SK-N-SH (cell line): ENCODE data around the gene PLAGL2.

ENCODE experiments used
- EP300 ChIP-seq, 2 experiments: IDR thresholded peaks; 2 replicates each; pipeline versions ENCODE4 v1.4.0 to v1.6.1; 2012; ENCODE audit warnings: borderline replicate concordance in 1 of 2, low read depth in 1 of 2, low read length in 1 of 2
- GABPA ChIP-seq: IDR thresholded peaks from 2 replicates; pipeline ENCODE4 v1.4.0; 2012; ENCODE audit warnings: low read depth, mild to moderate bottlenecking
- NRF1 ChIP-seq: IDR thresholded peaks from 2 replicates; pipeline ENCODE4 v1.6.1; 2012; ENCODE audit warnings: low read depth, mild to moderate bottlenecking, low read length
- POLR2AphosphoS5 ChIP-seq: IDR thresholded peaks from 2 replicates; pipeline ENCODE4 v1.6.1; 2012; ENCODE audit warnings: low read depth, low read length
- TAF1 ChIP-seq: IDR thresholded peaks from 2 replicates; pipeline ENCODE4 v1.6.1; 2012; ENCODE audit warnings: low read depth, mild to moderate bottlenecking, low read length, moderate library complexity, borderline replicate concordance
- TEAD4 ChIP-seq: IDR thresholded peaks from 2 replicates; pipeline ENCODE4 v1.4.0; 2012; ENCODE audit warnings: mild to moderate bottlenecking, borderline replicate concordance; ENCODE audit not compliant: insufficient read depth
- TF ChIP-seq, protein P1 (sequence below): IDR thresholded peaks from 2 replicates; pipeline ENCODE4 v1.6.1; 2012; ENCODE audit warnings: mild to moderate bottlenecking, low read depth, low read length, moderate library complexity
- TF ChIP-seq, protein P2 (sequence below): fragments of 200-600 bp; sonication (generic); IDR thresholded peaks from 2 replicates; pipeline ENCODE4 v1.6.1; 2017; ENCODE audit warnings: antibody characterized with exemption, mild to moderate bottlenecking, moderate library complexity

DNA sequence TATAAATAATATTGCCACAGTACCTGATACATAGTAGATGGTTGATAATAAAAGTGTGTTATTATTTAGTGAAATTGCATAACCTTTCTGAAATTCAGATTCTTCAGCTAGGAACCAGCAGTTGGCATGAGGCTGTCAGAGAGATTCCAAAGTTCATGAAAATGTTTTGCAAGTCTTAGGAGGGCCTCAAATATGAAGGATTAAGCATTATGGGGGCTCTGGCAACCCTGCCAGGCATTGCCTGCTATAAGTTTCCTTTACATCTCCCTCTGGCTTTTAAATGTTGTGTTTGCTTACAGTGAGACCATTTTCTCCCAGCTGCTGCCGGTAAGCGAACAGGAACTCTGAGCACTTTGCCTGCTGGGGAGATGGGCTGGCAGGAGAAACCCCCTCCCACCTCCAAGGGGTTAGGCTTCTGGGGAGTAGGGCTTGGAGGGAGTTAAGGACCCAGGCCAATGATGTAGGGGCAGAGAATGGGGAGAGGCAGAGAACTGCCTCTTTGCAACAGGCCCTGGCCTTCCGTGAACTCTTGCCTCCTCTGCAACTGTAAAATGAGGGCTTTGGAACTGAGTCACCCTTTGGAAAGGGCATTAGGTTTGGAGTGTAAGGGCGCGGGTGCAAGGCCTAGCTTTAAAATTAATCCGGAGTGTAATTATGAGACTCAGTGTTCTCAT, 36.7 kb upstream of the PLAGL2 start:
- TF ChIP-seq, protein P1, sequence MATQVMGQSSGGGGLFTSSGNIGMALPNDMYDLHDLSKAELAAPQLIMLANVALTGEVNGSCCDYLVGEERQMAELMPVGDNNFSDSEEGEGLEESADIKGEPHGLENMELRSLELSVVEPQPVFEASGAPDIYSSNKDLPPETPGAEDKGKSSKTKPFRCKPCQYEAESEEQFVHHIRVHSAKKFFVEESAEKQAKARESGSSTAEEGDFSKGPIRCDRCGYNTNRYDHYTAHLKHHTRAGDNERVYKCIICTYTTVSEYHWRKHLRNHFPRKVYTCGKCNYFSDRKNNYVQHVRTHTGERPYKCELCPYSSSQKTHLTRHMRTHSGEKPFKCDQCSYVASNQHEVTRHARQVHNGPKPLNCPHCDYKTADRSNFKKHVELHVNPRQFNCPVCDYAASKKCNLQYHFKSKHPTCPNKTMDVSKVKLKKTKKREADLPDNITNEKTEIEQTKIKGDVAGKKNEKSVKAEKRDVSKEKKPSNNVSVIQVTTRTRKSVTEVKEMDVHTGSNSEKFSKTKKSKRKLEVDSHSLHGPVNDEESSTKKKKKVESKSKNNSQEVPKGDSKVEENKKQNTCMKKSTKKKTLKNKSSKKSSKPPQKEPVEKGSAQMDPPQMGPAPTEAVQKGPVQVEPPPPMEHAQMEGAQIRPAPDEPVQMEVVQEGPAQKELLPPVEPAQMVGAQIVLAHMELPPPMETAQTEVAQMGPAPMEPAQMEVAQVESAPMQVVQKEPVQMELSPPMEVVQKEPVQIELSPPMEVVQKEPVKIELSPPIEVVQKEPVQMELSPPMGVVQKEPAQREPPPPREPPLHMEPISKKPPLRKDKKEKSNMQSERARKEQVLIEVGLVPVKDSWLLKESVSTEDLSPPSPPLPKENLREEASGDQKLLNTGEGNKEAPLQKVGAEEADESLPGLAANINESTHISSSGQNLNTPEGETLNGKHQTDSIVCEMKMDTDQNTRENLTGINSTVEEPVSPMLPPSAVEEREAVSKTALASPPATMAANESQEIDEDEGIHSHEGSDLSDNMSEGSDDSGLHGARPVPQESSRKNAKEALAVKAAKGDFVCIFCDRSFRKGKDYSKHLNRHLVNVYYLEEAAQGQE, result no peak
- TF ChIP-seq, protein P2, sequence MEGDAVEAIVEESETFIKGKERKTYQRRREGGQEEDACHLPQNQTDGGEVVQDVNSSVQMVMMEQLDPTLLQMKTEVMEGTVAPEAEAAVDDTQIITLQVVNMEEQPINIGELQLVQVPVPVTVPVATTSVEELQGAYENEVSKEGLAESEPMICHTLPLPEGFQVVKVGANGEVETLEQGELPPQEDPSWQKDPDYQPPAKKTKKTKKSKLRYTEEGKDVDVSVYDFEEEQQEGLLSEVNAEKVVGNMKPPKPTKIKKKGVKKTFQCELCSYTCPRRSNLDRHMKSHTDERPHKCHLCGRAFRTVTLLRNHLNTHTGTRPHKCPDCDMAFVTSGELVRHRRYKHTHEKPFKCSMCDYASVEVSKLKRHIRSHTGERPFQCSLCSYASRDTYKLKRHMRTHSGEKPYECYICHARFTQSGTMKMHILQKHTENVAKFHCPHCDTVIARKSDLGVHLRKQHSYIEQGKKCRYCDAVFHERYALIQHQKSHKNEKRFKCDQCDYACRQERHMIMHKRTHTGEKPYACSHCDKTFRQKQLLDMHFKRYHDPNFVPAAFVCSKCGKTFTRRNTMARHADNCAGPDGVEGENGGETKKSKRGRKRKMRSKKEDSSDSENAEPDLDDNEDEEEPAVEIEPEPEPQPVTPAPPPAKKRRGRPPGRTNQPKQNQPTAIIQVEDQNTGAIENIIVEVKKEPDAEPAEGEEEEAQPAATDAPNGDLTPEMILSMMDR, result no peak
- TF ChIP-seq NRF1 (no peak), TAF1 (no peak), EP300 (IDR thresholded peaks at IDR 0.05; ENCODE audit: borderline replicate concordance in 1 of 2, low read depth in 1 of 2, low read length in 1 of 2) (no peak), TEAD4 (no peak), GABPA (no peak), POLR2AphosphoS5 (no peak)
